Ecto neural progenitor cell (in vitro differentiated cells): ENCODE data around the gene SRRM3.
"Not testable (repeated sequence)": the region's sequence is repeated elsewhere in the genome, so short reads cannot be mapped to it uniquely, and the experiment has no call there.

Experiments
- DNase-seq: peaks from one replicate; pipeline ENCODE4 v3.0.0-alpha.2; 2018; ENCODE audit warnings: low spot score

Gene SRRM3

DNA sequence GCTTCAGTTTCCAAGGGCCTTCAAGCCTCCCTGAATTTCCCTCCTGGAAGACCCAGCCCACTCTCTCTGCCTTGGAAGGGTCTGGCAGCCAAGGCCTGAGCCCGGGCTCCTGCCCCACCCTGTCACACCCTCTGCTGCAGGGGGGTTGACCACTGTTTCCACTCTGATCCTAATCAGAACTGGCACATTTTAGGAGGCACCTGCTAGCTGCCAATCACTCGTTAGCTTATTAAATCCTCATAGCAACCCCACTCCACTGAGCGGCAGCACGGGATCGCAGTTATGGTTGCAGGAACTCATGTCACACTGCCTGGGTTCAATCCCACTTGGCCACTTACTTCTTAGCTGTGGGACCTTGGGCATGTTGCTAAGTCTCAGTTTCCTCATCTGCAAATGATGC is 113.7 kb downstream of the SRRM3 start:
- no peak for DNase-seq

DNA sequence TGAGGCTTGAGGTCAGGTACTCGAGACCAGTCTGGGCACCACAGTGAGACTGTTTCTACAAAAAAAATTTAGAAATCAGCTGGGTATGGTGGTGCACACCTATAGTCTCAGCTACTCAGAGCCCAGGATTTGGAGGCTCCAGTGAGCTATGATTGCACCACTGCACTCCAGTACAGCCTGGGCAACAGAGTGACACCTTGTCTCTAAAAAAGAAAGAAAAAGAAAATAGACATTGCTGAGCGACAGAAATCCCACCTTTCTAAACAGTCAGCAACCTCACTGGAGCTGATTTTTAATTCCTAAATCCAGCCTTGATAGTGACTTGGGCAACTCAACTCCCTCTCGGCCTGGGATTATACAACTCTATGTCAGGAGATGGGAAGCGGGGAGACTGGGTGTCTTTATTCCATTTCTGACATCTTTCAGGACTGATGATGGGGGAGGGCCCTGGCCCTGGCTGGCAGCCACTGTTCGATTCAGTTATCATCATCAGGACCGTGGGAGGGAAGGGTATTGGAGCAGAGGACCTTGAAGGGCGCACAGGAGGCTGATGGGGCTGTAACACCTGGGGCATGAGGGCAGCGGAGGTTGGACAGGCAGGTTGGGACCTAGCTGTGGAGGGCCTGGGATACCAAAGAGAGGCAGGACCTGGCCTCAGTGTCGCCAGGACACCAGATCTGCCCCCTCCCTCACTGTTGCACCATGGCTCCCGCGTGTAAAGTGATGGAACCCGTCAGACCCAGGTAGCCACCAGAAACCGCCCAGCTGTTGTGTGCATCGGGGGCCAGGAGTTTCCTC is 115.5 kb downstream of the SRRM3 start:
- DNase-seq: no peak

DNA sequence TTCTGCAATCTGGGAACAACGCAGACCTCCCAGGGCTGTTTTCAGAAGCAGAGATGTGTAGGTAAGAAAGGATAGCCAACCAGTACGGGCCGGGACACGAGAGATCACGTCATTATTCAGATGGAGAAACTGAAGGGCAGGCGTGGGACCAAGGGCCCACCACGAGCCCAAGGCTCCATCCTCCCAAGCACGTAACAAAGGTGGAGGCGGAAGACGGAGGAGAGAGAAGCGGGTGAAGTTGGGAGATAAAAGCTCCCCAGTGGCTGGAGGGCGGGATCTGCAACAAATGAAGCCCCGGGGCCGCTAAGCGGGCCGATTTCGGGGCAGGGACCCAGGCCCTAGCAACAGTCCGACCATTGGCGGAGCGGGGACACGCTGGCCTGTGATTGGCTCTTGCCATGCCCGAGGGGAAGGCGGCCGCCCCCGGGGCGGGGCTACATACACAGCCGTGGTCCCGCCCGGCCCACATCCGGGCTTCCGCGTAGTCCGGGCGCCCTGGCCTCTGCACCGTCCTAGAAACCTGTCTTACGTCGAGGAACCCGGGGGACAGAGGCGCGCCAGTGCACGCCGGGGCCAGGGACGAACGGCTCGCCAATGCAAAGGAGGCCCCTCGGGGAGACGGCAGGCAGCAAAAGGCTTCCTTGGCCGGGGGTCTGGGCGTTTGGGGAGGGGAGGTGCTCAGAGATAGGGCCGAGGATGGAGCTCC is 116.2 kb downstream of the SRRM3 start:
- DNase-seq: peak; percentile 98

DNA sequence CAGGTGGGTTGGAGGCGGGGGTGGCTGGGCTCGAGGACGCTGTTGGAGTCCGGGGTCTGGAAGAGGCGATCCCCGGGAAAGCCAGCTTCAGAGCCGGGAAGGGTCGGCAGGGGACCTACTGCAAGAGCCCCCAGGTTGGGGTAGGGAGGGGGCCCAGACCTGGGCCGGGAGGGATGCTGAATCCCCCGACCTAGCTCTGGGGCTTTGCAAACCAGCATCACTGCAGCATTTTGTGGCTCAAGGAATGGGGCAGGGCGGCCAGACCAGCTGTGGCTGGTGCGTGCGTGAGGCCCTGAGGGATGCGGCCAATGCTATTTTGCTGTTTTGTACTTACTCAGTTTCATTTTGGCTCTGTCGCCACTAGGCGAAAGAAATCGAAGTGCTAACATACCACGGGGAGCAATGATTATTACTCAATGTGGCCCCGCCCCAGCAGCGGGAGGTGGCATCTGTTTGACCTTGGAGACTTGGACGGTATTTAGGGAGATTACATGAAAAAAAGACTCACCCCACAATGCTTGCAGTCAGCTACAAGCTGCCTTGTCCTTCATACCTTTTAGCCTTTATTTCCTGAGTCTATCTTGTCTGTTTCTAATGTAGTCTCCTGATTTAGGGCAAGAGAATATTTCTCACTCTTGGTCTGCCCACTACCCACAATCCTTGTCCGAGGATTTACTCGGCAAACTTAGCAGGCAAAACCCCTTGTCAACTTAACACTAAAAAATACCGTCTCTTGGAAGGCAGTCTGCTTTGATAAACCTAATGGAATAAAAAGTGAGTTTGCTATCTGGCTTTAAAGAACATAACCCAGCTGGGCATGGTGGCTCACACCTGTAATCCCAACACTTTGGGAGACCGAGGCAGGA is 117.0 kb downstream of the SRRM3 start:
- DNase-seq: no peak

DNA sequence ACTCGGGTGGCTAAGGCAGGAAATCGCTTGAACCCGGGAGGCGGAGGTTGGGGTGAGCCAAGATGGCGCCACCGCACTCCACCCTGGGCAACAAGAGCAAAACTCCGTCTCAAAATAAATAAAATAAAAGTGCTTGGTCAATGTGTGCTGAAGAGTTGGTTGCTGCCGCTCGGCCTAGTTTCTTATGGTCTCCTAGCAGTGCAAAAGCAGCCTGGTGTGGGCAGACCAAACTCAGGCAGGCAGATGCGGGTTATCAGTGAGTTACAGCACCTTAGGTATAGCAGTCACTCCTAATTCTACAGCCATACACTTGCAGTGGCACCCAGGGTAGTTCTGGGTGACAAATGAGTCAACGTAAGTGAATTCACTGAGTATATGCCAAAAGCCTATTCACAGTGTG is 123.4 kb downstream of the SRRM3 start:
- DNase-seq: no peak

DNA sequence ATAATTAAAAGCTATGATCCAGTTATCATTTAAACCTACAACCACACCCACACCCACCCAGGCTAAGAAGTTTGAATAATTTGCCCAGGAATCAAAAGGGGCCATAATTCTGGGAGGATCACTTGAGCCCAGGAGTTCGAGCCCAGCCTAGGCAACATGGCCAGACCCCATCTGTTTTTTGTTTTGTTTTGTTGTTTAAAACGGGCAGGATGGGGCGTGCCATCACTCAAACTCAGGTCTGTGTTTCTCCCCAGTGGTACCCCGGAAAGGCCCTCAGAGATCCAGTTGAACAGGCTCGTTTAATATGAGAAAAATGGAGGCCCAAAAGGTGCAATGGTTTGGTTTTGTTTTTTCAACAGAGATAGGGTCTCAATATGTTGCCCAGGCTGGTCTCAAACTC is 124.1 kb downstream of the SRRM3 start:
- DNase-seq: no peak

DNA sequence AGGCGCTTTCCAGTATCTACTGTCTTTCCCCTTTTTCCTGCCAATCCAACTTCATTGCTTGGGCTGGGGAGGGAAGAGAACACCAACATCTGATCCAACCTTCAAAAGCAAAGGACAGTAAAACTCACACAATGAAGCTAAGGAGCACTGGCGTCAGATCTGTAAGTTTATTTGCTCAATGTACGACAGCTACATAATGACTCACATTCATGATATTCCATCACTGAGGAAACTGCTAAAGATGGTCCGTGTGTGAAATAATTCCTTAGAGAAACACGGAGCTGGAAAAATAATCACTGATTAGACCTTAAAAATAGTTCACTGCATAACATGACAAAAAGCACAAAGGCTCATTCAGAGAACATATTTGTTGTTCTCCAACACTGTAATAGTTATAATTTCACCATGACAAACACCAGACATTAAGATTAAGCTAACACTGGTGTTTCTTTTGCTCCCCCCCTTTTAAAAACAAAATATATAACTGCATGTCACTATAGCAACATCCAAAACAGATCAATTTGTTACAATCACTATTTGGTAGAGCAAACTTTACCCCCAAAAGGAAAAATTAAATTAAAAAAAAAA is 125.0 kb downstream of the SRRM3 start:
- DNase-seq: no peak

DNA sequence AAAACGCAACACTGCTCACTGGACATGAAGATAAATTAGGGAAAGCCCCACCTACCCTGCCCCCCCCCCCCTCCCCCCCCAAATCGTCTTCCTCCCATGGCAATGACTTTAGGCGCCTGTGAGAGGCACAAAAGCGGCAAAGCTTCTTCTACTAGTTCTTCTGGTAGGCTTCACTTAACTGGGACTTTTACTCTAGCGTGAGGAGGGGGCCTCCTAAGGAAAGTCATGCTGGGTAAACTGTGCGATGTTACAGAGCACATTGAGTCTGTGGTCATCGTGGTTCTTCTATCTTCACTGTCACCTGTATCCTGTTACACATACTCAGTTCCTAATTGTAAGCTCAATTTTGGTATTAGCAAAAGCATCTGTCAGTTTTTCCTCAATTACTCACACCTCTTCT is 125.9 kb downstream of the SRRM3 start:
- DNase-seq: no peak

DNA sequence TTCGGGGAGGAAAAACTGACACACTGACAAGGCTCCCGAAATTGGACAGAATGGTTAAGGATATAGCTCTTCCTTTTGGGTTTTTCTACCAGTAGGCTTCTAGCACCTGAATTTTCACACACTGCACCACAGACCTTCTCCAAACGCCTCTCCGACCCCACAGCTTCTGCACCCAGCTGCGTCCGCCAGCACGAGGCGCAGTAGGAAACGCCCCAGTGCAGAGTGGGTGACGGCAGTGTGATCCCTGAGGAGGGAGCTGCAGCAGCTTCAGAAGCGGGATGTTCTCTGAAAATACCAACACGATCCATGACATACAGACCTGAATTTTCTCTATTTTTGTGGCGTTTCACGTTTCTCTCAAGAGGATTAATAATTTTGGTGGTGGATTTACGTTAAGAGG is 126.7 kb downstream of the SRRM3 start:
- no peak for DNase-seq

DNA sequence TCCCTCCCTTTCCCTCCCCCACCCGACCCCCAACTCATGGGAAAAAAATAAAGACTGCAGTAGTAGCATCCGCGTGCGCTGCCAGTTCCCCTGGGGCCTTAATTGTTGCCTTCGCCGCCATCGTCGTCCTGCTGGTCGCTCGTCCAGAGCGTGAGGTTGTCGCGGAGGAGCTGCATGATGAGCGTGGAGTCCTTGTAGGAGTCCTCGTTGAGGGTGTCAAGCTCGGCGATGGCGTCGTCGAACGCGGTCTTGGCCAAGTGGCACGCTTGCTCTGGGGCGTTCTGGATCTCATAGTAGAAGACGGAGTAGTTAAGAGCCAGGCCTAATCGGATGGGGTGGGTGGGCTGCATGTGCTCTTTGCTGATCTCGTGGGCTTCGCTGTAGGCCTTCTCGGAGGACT is 127.8 kb downstream of the SRRM3 start:
- no peak for DNase-seq

DNA sequence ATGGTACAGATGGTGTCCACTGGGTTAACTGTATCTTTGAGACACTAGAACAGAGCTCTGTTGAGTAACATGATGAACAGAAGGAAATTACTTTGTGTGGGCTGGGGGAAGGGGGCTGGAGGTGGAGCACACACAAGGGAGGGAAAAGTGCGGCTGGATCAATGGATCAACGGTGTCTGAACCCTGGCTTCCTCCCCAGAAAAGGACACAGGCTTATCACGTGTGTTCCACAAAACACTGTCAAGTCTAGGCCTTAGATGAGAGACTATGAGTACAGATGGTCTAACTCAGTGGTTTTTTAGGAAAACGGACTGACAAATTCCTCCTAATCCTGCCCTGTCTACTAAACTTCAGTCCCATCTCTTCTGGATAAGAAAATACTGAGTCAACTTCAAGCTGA is 128.6 kb downstream of the SRRM3 start:
- DNase-seq: no peak

DNA sequence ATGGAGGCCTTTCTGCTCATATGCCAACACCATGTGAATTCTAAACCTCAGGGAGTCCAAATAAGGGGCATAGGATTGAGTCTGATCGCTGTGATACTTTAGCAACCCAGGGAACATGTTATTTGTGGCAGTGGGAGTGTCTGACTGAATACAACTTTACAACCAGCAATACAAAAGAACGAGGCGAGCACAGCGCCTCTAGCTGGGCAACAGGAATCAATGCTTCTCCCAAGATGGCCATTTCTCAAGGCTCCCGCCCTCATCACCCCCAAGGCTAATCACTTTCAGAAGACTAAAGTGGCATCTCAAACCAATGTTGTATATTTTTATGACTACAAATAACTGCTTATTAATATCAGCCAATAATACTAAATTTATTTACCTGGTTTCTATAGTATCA is 129.0 kb downstream of the SRRM3 start:
- DNase-seq: no peak

DNA sequence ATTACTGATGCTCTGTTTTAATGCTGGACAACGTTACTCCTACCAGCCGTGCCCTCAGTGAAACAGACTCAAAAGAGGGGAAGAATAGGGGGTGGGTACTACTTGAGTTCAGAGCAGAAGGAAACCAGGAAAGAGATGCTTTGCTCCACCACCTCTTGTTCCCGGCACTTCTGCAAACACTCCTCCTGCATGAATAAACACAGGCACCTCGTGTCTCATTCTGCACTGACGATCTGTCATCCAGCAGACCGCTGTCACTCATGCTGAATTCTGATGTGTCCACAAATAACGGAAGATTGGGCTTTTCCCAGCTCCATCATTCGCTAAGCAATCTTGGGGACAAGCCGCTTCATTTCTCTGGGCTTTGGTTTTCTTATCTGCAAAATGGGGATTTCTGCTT is 130.4 kb downstream of the SRRM3 start:
- DNase-seq: no peak

DNA sequence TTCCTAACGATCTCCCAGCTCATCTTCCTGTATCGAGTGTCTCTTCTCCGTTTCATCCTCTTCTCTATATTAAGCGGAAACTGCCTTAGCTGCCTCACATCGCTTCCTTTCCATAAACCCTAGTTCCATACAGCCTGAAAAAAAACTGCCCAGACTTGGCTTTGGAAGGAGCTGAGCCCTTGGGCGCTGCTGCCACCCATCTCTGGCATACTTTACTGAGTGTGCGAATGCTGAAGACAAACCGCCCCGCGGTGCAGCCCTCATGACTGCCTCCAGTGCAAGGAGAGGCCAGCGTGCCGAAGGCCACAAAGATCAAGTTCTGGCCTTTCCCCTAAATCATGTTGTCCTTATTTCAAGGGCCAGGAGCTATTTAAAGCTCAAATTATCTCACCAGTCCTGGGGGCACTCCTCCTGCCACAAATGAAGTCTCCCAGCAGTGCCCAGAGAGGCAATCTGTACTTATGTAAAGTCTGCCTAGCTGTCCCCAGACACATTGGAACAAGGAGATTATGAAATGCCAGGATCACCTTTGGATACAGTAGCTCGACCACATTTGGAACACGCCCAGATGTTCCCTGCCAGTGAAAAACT is 131.9 kb downstream of the SRRM3 start:
- no peak for DNase-seq

DNA sequence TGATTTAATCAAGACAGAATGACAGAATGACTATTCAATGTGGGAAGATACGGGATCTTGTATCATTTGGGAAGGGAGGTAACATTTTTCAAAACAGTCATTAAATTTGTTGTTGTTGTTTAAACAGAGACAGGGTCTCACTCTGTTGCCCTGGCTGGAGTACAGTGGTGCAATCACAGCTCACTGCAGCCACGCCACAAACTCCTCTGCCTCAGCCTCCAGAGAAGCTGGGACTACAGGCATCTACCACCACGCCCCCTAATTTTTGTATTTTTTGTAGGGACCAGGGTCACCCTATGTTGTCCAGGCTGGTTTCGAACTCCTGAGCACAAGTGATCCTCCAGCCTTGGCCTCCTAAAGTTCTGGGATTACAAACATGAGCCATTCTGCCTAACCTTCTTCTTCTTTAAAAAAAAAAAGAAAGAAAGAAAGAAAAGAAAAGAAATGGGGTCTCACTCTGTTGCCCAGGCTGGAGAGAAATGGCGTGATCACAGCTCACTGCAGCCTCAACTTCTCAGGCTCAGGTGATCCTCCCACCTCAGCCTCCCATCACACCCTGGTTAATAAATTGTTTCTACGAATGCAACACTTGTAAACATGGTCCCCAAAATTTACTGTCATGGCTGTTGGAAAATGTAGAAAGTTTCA is 132.7 kb downstream of the SRRM3 start:
- DNase-seq: no peak

DNA sequence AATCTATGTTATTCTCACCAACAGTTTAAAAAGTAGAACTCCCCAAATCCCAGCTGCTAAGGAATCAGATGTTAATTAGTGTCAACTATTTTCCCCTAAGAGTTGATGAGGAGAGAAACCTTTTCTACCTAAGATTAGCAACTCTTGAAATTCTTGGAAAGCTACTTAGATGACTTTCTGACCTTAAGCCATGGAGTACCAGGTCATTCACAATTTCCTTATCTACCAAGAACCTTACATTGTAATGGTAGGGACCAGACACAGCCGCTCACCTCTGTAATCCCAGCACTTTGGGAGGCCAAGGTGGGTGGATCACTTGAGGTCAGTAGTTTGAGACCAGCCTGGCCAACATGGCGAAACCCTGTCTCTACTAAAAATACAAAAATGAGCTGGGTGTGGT is 133.7 kb downstream of the SRRM3 start:
- not testable (repeated sequence) for DNase-seq

DNA sequence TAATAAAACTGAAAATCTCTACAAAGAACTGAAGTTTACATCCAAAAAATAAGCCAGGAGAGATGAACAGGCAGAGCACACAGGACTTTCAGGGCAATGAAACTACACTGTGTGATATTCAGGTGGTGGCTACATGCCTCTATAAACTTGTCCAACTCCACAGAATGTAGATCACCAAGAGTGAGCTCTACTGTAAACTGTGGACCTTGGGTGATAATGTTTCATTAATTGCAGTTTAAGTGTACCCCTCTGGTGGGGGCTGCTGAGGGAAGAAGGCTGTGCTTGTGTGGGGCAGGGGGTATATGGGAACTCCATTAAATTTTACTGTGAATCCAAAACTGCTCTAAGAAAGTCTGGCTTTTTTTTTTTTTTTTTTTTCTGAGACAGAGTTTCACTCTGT is 134.4 kb downstream of the SRRM3 start:
- no peak for DNase-seq
